ENCODE results near the gene BRD9. TPM values are rescaled to one million over a fixed set of nuclear protein-coding genes. Genes with fewer than 3 reads are reported as not detected.

Gene BRD9
- total RNA-seq, result 42.0 TPM

GRCh38 chr5:892394-893136, at the start of gene BRD9, which contains the start of gene TRIP13:
Gene BRD9, minus strand, starts transcription at chr5:892801. Its CDS starts 144 bp downstream, at chr5:892657.
Gene TRIP13, plus strand, starts transcription at chr5:892884. Its CDS starts 115 bp downstream, at chr5:892999.

GRCh38 chr5:850511-851006, 42.0 kb downstream of the BRD9 start, which contains the start of gene ZDHHC11:
Gene ZDHHC11, minus strand, starts transcription at chr5:850986. Its CDS starts 384 bp downstream, at chr5:850602.

Other genes starting within 250 kb of the BRD9 start
- gene TPPP, start 199.4 kb downstream of the BRD9 start, total RNA-seq, result 27.5 TPM
- 7.6 TPM for gene ZDHHC11B, start 108.1 kb downstream of the BRD9 start, total RNA-seq
- 10.4 TPM for gene ZDHHC11, start 41.8 kb downstream of the BRD9 start, total RNA-seq
- gene TRIP13, start 83 bp upstream of the BRD9 start, total RNA-seq, result 8.8 TPM
- 5.3 TPM for gene NKD2, start 116.0 kb upstream of the BRD9 start, total RNA-seq
- 10.6 TPM for gene SLC12A7, start 219.3 kb upstream of the BRD9 start, total RNA-seq